Measurements from ENCODE around the gene CC2D2A.

DNA sequence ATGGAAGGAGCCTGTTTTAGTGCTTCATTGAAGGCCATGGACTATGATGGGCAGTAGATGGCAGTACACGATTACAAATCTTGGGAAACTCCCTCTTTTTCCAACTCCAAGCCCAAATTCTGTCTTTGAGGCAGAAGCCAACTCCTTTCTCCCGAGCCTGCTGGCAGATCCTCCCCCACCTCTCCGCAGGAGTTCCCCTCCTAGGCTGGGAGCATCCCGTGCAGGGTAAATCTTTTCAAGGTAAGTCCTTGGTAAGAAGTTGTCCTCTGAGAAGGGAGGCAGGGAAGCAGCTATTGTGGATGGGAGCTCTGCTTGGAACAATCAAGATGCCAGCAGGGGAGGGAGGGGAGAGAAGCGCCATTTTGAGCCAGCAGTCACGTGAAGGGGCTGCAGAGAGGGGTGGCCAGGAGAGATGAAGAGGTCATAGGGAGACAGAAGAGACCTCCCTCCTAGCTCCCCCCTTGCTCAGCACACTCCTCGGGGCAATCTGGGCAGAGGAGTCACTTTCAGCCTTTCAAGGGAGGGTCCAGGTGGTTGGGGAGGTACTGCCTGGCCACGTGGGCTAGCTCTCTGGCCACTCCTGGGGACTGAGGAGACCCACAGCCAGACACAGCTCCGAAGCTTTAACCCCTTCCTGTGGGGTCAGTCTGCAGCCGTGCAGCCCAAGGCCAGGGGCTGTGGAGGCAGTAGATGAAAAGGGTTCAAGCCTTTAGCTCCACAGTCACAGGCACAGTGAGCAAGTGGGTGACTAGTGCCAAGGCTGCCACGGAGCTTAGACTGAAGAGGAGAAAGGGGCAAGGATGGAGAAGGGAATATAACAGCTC is 9.6 kb downstream of the CC2D2A start:
- TF ChIP-seq GATA2 (IDR thresholded peaks at IDR 0.05; ENCODE audit: low read depth, low read length) (no peak), GATA3 (IDR thresholded peaks at IDR 0.05; ENCODE audit: low read depth, low read length) (no peak)
